HFFc6 (cell line): ENCODE data around the gene HAX1. TPM values are rescaled to one million over a fixed set of nuclear protein-coding genes. Genes with fewer than 3 reads are reported as not detected.
"Not testable (repeated sequence)": the region's sequence is repeated elsewhere in the genome, so short reads cannot be mapped to it uniquely, and the experiment has no call there.

Experiments used
- DNase-seq: peaks from one replicate; pipeline ENCODE4 v3.0.0-alpha.2; 2018
- H3K27ac Mint-ChIP-seq: 2 replicates; pipeline ENCODE4 v1.8.0; 2020; ENCODE audit warnings: mild to moderate bottlenecking, mixed read lengths
- H3K27me3 Mint-ChIP-seq: 2 replicates; pipeline ENCODE4 v1.8.0; 2021; ENCODE audit warnings: mild to moderate bottlenecking, moderate library complexity, mixed read lengths; ENCODE audit not compliant: insufficient read depth
- H3K36me3 Mint-ChIP-seq: 2 replicates; pipeline ENCODE4 v1.8.0; 2021; ENCODE audit warnings: low read depth, mixed read lengths
- H3K4me1 Mint-ChIP-seq: 2 replicates; pipeline ENCODE4 v1.8.0; 2020; ENCODE audit warnings: low read depth, mixed read lengths
- H3K4me3 Mint-ChIP-seq: 2 replicates; pipeline ENCODE4 v1.8.0; 2020; ENCODE audit warnings: mild to moderate bottlenecking, moderate library complexity, mixed read lengths
- H3K9me3 Mint-ChIP-seq: 2 replicates; pipeline ENCODE4 v1.8.0; 2020; ENCODE audit warnings: mild to moderate bottlenecking, mixed read lengths
- total RNA-seq, 6 experiments: library from RNA; stranded (reverse); fragmentation: NEBNext Ultra II Directional; extraction: Animal tissue kit (Norgen Biotek cat#: 25700); gene quantifications; 2 replicates in 1 of 6; 3 replicates in 5 of 6; pipeline ENCODE4 v1.2.3, GENCODE V29; 2021
- TF ChIP-seq, protein P1 (sequence below): fragments of 200-600 bp; sonication (generic); IDR thresholded peaks from 2 replicates; pipeline ENCODE4 v1.5.0; 2021; ENCODE audit warnings: antibody characterized with exemption, mild to moderate bottlenecking

The HAX1 gene
- total RNA-seq, 6 experiments from 2014 or later: 107 to 119 (median 110) TPM

DNA sequence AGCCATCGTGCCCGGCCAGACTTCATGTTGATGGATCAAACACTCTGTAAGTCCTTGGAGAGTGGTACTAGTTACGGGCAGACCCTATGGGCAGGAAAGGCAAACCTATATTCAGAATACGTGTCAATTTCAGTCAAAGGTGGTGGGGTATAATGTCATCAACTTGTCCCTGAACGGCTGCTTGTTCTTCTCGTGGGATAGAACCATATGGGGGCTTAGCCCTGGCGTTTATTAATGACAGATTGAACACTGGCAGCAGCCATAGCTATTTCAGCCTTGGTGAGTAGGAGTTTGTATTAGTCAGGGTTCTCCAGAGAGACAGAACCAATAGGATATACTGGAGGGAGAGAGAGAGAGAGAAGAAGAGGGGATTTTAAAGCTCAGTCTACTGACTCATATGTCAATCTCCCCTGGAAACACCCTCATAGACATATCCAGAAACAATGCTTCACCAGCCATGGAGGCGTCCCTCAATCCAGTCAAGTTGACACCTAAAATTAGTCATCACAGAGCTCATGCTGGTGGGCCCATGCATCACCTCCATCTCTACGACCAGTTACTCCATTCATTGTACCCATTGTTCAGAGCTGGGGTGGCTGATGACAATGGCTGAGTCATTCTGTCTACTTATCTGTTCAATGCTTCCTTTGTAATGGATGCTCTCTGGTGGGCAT is 32.4 kb downstream of the HAX1 start:
- TF ChIP-seq, protein P1, sequence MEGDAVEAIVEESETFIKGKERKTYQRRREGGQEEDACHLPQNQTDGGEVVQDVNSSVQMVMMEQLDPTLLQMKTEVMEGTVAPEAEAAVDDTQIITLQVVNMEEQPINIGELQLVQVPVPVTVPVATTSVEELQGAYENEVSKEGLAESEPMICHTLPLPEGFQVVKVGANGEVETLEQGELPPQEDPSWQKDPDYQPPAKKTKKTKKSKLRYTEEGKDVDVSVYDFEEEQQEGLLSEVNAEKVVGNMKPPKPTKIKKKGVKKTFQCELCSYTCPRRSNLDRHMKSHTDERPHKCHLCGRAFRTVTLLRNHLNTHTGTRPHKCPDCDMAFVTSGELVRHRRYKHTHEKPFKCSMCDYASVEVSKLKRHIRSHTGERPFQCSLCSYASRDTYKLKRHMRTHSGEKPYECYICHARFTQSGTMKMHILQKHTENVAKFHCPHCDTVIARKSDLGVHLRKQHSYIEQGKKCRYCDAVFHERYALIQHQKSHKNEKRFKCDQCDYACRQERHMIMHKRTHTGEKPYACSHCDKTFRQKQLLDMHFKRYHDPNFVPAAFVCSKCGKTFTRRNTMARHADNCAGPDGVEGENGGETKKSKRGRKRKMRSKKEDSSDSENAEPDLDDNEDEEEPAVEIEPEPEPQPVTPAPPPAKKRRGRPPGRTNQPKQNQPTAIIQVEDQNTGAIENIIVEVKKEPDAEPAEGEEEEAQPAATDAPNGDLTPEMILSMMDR: no peak
- H3K4me1 Mint-ChIP-seq: peaks cover 24% of the 10 kb centered on the region
- H3K36me3 Mint-ChIP-seq: no peaks in the 10 kb centered on the region
- DNase-seq: no peak
- no peak overlapping the region for H3K27ac Mint-ChIP-seq
- H3K27me3 Mint-ChIP-seq: peaks cover 16% of the 10 kb centered on the region
- no peak overlapping the region for H3K4me3 Mint-ChIP-seq
- no peaks in the 10 kb centered on the region for H3K9me3 Mint-ChIP-seq

DNA sequence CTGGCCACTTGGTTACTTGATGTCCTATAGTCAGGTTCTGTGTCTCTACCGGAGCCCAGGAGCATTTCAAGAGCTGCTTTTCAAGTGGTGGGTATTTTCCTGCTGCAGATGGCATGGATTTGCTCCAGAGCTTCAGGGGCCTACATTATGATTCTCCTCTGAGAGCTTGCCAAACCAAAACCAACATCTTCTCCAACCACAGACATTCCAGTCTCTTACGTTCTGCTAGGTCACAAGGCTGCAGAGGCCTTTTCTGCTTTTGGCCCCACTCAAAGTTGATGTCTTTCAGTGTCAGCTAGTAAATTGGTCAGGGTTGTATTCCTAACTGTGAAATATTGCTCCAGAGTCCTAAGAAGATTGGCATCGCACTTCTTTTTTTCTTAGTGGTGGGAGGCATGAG is 33.7 kb downstream of the HAX1 start:
- Mint-ChIP-seq H3K27ac (no peak overlapping the region), H3K4me3 (no peak overlapping the region), H3K9me3 (no peaks in the 10 kb centered on the region), H3K4me1 (peaks cover 24% of the 10 kb centered on the region), H3K36me3 (no peaks in the 10 kb centered on the region), H3K27me3 (peaks cover 23% of the 10 kb centered on the region)
- DNase-seq: no peak
- TF ChIP-seq, protein P1: no peak

DNA sequence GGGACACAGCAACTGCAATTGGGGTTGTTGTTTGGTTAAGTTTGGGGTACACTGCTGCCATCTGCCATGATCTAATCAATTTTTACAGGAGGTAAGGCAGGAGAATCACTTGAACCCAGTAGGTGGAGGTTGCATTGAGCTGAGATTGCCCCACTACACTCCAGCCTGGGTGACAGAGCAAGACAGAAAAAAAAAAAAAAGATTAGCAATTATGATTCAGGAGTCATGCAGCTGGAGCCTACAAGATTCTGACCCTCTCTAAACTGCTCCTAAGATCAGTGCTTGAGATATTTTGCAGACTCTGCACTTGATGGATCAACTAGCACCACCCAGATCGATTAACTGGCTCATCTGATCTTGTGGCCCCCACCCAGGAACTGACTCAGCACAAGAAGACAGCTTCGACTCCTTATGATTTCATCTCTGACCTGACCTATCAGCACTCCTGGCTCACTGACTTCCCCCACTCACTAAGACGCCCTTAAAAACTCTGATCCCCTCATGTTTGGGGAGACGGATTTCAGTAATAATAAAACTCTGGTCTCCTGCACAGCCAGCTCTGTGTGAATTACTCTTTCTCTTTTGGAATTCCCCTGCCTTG is 35.3 kb downstream of the HAX1 start:
- peaks cover 28% of the 10 kb centered on the region for H3K27me3 Mint-ChIP-seq
- H3K9me3 Mint-ChIP-seq, H3K4me3 Mint-ChIP-seq, H3K36me3 Mint-ChIP-seq, H3K27ac Mint-ChIP-seq, DNase-seq: not testable (repeated sequence)
- peaks cover 24% of the 10 kb centered on the region for H3K4me1 Mint-ChIP-seq

DNA sequence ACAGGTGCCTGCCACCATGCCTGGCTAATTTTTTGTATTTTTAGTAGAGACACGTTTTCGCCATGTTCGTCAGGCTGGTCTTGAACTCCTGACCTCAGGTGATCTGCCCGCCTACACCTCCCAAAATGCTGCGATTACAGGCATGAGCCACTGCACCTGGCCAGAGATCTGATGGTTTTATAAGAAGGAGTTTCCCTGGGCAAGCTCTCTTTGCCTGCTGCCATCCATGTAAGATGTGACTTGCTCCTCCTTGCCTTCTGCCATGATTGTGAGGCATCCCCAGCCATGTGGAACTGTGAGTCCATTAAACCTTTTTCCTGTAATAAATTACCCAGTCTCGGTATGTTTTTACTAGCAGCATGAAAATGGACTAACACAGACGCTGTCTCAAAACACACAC is 36.7 kb downstream of the HAX1 start:
- H3K4me3 Mint-ChIP-seq, H3K36me3 Mint-ChIP-seq, H3K9me3 Mint-ChIP-seq, H3K27ac Mint-ChIP-seq, DNase-seq: not testable (repeated sequence)
- Mint-ChIP-seq H3K4me1 (peaks cover 24% of the 10 kb centered on the region), H3K27me3 (peaks cover 38% of the 10 kb centered on the region)

DNA sequence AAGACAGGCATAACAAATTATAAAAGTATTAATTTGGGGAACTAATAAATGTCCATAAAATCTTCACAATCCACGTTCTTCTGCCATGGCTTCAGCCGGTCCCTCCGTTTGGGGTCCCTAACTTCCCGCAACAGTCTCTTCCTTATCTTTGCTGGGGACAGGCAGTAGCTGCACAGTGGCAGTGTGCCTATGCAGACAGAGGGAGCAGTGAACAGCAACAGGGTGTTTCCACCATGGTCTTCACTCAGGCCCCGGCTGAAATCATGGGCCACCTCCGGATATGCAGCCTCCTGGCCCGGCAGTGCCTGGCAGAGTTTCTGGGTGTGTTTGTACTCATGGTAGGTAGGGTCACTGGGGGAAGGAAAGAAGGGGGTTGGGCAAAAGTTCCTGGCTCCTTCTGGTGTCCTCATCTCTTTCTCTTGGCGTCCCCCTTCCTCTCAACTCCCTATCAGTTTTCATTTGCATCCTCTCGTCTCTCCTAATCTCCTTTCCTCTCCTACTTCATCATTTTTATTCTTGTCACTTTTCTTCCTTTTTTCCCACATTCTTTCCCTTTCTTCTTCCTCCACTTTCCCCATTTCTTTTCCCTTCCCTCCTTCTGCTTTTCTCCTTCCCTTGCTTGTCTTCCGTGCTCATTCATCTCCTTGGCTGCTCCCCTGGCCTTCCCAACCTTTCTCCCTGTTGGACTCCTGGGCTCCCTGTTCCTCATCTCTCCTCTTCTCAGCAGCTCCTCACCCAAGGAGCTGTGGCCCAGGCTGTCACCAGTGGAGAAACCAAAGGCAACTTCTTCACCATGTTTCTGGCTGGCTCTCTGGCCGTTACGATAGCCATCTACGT is 40.0 kb downstream of the HAX1 start:
- not testable (repeated sequence) for H3K36me3 Mint-ChIP-seq

DNA sequence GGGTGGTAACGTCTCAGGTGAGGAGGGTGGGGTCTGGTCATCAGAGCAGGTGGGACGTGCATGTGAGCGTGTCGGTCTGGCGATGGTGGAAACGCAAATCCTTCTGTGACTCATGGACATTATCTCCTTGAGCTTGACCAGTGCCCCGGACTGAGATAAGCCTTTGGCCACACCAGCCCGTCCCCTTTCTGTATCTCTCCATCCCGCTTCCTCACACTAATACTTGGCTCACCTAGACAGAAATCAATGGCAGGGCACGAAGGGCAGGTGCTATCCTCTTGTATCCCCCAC is 40.6 kb downstream of the HAX1 start:
- H3K4me3 Mint-ChIP-seq: no peak overlapping the region
- peaks cover 2% of the 10 kb centered on the region for H3K4me1 Mint-ChIP-seq
- TF ChIP-seq, protein P1: no peak
- no peaks in the 10 kb centered on the region for H3K9me3 Mint-ChIP-seq
- no peaks in the 10 kb centered on the region for H3K36me3 Mint-ChIP-seq
- DNase-seq: no peak
- peaks cover 44% of the 10 kb centered on the region for H3K27me3 Mint-ChIP-seq
- H3K27ac Mint-ChIP-seq: no peak overlapping the region

More for the DNA sequence above, 40.0 kb downstream of the HAX1 start:
- peaks cover 44% of the 10 kb centered on the region for H3K27me3 Mint-ChIP-seq
- H3K4me3 Mint-ChIP-seq, DNase-seq, H3K27ac Mint-ChIP-seq, H3K4me1 Mint-ChIP-seq, H3K9me3 Mint-ChIP-seq: not testable (repeated sequence)

DNA sequence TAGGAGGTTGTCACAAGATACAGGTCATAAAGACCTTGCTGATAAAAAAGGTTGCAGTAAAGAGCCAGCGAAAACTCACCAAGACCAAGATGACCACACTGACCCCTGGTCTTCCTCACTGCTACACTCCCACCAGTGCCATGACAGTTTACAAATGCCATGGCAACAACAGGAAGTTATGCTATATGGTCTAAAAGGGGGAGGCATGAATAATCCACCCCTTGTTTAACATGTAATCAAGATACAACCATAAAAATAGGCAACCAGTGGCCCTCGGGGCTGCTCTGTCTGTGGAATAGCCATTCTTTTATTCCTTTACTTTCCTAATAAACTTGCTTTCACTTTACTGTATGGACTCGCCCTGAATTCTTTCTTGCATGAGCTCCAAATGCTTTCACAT is 41.8 kb downstream of the HAX1 start:
- not testable (repeated sequence) for H3K4me3 Mint-ChIP-seq, H3K9me3 Mint-ChIP-seq, H3K4me1 Mint-ChIP-seq, H3K36me3 Mint-ChIP-seq, H3K27ac Mint-ChIP-seq, DNase-seq
- peaks cover 42% of the 10 kb centered on the region for H3K27me3 Mint-ChIP-seq
